ENCODE measurements around the gene ATF7IP. TPM values are rescaled to one million over a fixed set of nuclear protein-coding genes. Genes with fewer than 3 reads are reported as not detected.

ATF7IP gene
- total RNA-seq, 1 experiment from 2014 or later, result 172 TPM

DNA sequence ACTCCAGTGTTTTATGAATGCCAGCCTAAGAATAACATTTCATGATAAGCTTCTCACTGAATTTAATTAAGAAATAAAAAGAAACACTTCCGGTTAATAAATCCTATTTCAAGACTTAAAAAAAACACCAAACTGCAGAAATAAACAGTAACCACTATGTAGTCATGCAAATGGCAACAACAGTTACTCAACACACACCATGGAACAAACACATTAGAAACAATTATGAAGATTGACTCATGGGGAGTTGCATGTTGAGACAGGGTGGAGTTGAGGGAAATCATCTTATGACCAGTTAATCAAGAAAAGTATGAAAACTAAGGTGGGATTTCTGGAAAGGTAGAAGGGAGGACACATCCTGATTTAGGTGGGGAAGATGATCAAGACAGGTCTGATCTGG, 149.5 kb downstream of the ATF7IP start:
- H3K27me3 Mint-ChIP-seq (ENCODE audit: low read depth), result no peaks in the 10 kb centered on the region
- H4K91ac ChIP-seq (ENCODE audit: insufficient read length, low read depth, low read length), result no peak overlapping the region
- H3K18ac ChIP-seq (ENCODE audit: insufficient read length, low read depth, low read length), result no peak overlapping the region
- H2AFZ ChIP-seq (ENCODE audit: low read length), result no peak overlapping the region
- H3K9me3 Mint-ChIP-seq, result no peaks in the 10 kb centered on the region
- peak overlapping the region in 1 of 3 experiments; percentile 26; a peak in 2 of 7 replicates for H3K27ac Mint-ChIP-seq
- H2BK5ac ChIP-seq (ENCODE audit: insufficient read length, low read length), result no peak overlapping the region
- no peak overlapping the region for H2BK15ac ChIP-seq (ENCODE audit: low read depth, low read length)
- peaks cover 0 to 2% (median 0%) of the 10 kb centered on the region in 3 experiments; a peak in 2 of 7 replicates for H3K36me3 Mint-ChIP-seq (ENCODE audit: insufficient read depth in 1 of 3, low read depth in 3 of 3)
- H3K4me2 ChIP-seq (ENCODE audit: insufficient read depth, insufficient read length, low read length), result no peak overlapping the region
- no peak overlapping the region for H3K4ac ChIP-seq (ENCODE audit: low read depth, low read length)
- no peak overlapping the region for H3K27ac ChIP-seq (ENCODE audit: insufficient read length, low read depth, low read length)
- no peak overlapping the region for H3K4me3 Mint-ChIP-seq
- H3K9me3 ChIP-seq (ENCODE audit: control insufficient read depth, low read depth, low read length), result no peaks in the 10 kb centered on the region
- no peak overlapping the region for H3K56ac ChIP-seq (ENCODE audit: insufficient read length, low read depth, low read length)
- H3K9ac ChIP-seq (ENCODE audit: extremely low read depth, insufficient read length, low read length), result no peak overlapping the region
- H3K4me1 Mint-ChIP-seq, result peaks cover 6% of the 10 kb centered on the region in 2 experiments
- WGBS (ENCODE audit: extremely low coverage, insufficient read length, low lambda C conversion rate), result no CpG with 5 or more reads among the region's 1 CpG
- H2BK20ac ChIP-seq (ENCODE audit: low read depth, low read length, poor library complexity, severe bottlenecking), result no peak overlapping the region
- no peak overlapping the region for H4K5ac ChIP-seq (ENCODE audit: insufficient read length, low read depth, low read length)
- H3K23me2 ChIP-seq (ENCODE audit: insufficient read length, low read depth, low read length, poor library complexity, severe bottlenecking), result no peaks in the 10 kb centered on the region
- H3K79me1 ChIP-seq (ENCODE audit: insufficient read depth, low read depth, low read length, poor library complexity, severe bottlenecking), result no peaks in the 10 kb centered on the region
- H3K27me3 ChIP-seq (ENCODE audit: insufficient read depth, low read length), result no peaks in the 10 kb centered on the region
- H2BK120ac ChIP-seq (ENCODE audit: low read depth, low read length, poor library complexity, severe bottlenecking), result no peak overlapping the region
- no peak overlapping the region for H3K23ac ChIP-seq (ENCODE audit: insufficient read length, low read depth, low read length)
- no peaks in the 10 kb centered on the region for H3K79me2 ChIP-seq (ENCODE audit: insufficient read depth, low read length)
- H2AK5ac ChIP-seq (ENCODE audit: insufficient read length, low read length), result no peak overlapping the region
- no peak overlapping the region for H4K8ac ChIP-seq (replicated peaks; ENCODE audit: insufficient read length, low read depth, low read length)
- no peak overlapping the region for H2BK12ac ChIP-seq (ENCODE audit: insufficient read length, low read depth, low read length)
- TF ChIP-seq, protein P1, sequence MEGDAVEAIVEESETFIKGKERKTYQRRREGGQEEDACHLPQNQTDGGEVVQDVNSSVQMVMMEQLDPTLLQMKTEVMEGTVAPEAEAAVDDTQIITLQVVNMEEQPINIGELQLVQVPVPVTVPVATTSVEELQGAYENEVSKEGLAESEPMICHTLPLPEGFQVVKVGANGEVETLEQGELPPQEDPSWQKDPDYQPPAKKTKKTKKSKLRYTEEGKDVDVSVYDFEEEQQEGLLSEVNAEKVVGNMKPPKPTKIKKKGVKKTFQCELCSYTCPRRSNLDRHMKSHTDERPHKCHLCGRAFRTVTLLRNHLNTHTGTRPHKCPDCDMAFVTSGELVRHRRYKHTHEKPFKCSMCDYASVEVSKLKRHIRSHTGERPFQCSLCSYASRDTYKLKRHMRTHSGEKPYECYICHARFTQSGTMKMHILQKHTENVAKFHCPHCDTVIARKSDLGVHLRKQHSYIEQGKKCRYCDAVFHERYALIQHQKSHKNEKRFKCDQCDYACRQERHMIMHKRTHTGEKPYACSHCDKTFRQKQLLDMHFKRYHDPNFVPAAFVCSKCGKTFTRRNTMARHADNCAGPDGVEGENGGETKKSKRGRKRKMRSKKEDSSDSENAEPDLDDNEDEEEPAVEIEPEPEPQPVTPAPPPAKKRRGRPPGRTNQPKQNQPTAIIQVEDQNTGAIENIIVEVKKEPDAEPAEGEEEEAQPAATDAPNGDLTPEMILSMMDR (conservative IDR thresholded peaks at IDR 0.05), result no peak
- no peak overlapping the region for H3T11ph ChIP-seq (ENCODE audit: low read length)
- H3K14ac ChIP-seq (ENCODE audit: insufficient read depth, low read length), result no peak overlapping the region
- DNase-seq, result no peak
- H3K4me1 ChIP-seq (ENCODE audit: insufficient read depth, low read length), result peaks cover 2% of the 10 kb centered on the region; the same call in 1 of the 2 replicates
- H4K20me1 ChIP-seq (ENCODE audit: control insufficient read depth, insufficient read depth, insufficient read length), result no peaks in the 10 kb centered on the region
